NB4 (cell line): ENCODE data around the gene EFL1.
"Not testable (repeated sequence)": the region's sequence is repeated elsewhere in the genome, so short reads cannot be mapped to it uniquely, and the experiment has no call there.

Source experiments
- DNase-seq: peaks from one replicate; pipeline ENCODE4 v3.0.0; 2010; ENCODE audit warnings: low read depth
- H3K4me3 ChIP-seq: one replicate; pipeline ENCODE4 v1.5.1; 2011; ENCODE audit warnings: mild to moderate bottlenecking, low read depth, low read length, moderate library complexity
- CTCF ChIP-seq: IDR thresholded peaks from one replicate; pipeline ENCODE4 v1.5.1; 2012; ENCODE audit warnings: low read depth, low read length
- MAX ChIP-seq: IDR thresholded peaks from 2 replicates; pipeline ENCODE4 v1.6.1; 2011; ENCODE audit warnings: low read depth, low read length
- MYC ChIP-seq: IDR thresholded peaks from 2 replicates; pipeline ENCODE4 v1.6.1; 2011; ENCODE audit warnings: low read depth, low read length
- POLR2A ChIP-seq: IDR thresholded peaks from 2 replicates; pipeline ENCODE4 v1.6.1; 2011; ENCODE audit warnings: mild to moderate bottlenecking; ENCODE audit not compliant: insufficient read length; ENCODE audit errors: extremely low read depth

Gene EFL1

GRCh38 chr15:82197733-82198594, 64.6 kb downstream of the EFL1 start:
- DNase-seq = peak; percentile 74
- H3K4me3 ChIP-seq = no peak overlapping the region
- TF ChIP-seq MAX (no peak), CTCF (peak; percentile 87), MYC (no peak)

GRCh38 chr15:82196353-82196752, 66.2 kb downstream of the EFL1 start:
- no peak overlapping the region for H3K4me3 ChIP-seq
- DNase-seq = no peak
- TF ChIP-seq CTCF (no peak), MAX (no peak), POLR2A (no peak), MYC (no peak)

GRCh38 chr15:82195818-82196217, 66.7 kb downstream of the EFL1 start:
- not testable (repeated sequence) for DNase-seq, H3K4me3 ChIP-seq

GRCh38 chr15:82194488-82194887, 68.0 kb downstream of the EFL1 start:
- not testable (repeated sequence) for DNase-seq, H3K4me3 ChIP-seq

GRCh38 chr15:82193435-82193834, 69.1 kb downstream of the EFL1 start:
- not testable (repeated sequence) for DNase-seq, H3K4me3 ChIP-seq

- not testable (repeated sequence) for DNase-seq, H3K4me3 ChIP-seq
Measured at GRCh38 chr15:82192394-82192793, 70.1 kb downstream of the EFL1 start.

GRCh38 chr15:82186719-82187406, 75.7 kb downstream of the EFL1 start:
- no peak overlapping the region for H3K4me3 ChIP-seq
- no peak for DNase-seq
- no peak for TF ChIP-seq POLR2A
- no peak for TF ChIP-seq MAX
- no peak for TF ChIP-seq CTCF
- no peak for TF ChIP-seq MYC

GRCh38 chr15:82186161-82186560, 76.4 kb downstream of the EFL1 start:
- H3K4me3 ChIP-seq = no peak overlapping the region
- TF ChIP-seq MAX = no peak
- no peak for TF ChIP-seq POLR2A
- TF ChIP-seq MYC = no peak
- TF ChIP-seq CTCF = no peak
- no peak for DNase-seq
